RWPE2 (cell line): ENCODE data around the gene CYP1A1.

Experiments
- ATAC-seq: fragments of 200-7000 bp; cut with Tn5 transposase; 3 replicates; pipeline ENCODE4 v1.9.1; 2021; ENCODE audit warnings: low read depth
- DNase-seq: peaks from one replicate; pipeline ENCODE4 v3.0.0-alpha.2; 2020; ENCODE audit warnings: low spot score
- H3K27ac ChIP-seq: fragments of 450-650 bp; 2 replicates; pipeline ENCODE4 v1.5.1; 2017; ENCODE audit warnings: mild to moderate bottlenecking; ENCODE audit not compliant: poor library complexity, severe bottlenecking
- H3K27me3 ChIP-seq: fragments of 250-450 bp; sonication (Bioruptor Pico); 2 replicates; pipeline ENCODE4 v1.5.1; 2021; ENCODE audit warnings: mild to moderate bottlenecking, moderate library complexity; ENCODE audit not compliant: insufficient read depth, poor library complexity, severe bottlenecking
- H3K36me3 ChIP-seq: fragments of 250-450 bp; sonication (Bioruptor Pico); 2 replicates; pipeline ENCODE4 v1.5.1; 2020; ENCODE audit warnings: low read depth, mild to moderate bottlenecking, moderate library complexity
- H3K4me1 ChIP-seq: fragments of 250-450 bp; sonication (Bioruptor Pico); 2 replicates; pipeline ENCODE4 v1.5.1; 2021; ENCODE audit warnings: mild to moderate bottlenecking, moderate library complexity; ENCODE audit not compliant: insufficient read depth, poor library complexity, severe bottlenecking
- H3K4me3 ChIP-seq: fragments of 250-450 bp; sonication (Bioruptor Pico); 2 replicates; pipeline ENCODE4 v1.5.1; 2021; ENCODE audit warnings: mild to moderate bottlenecking, moderate library complexity; ENCODE audit not compliant: severe bottlenecking
- H3K9me3 ChIP-seq: fragments of 250-450 bp; sonication (Bioruptor Pico); 2 replicates; pipeline ENCODE4 v1.5.1; 2021; ENCODE audit warnings: mild to moderate bottlenecking, moderate library complexity; ENCODE audit not compliant: severe bottlenecking
- TF ChIP-seq, protein P1 (sequence below): fragments of 450-650 bp; IDR thresholded peaks from one replicate; pipeline ENCODE4 v1.5.1; 2017; ENCODE audit warnings: mild to moderate bottlenecking, moderate library complexity; ENCODE audit not compliant: poor library complexity, severe bottlenecking

Gene CYP1A1

DNA sequence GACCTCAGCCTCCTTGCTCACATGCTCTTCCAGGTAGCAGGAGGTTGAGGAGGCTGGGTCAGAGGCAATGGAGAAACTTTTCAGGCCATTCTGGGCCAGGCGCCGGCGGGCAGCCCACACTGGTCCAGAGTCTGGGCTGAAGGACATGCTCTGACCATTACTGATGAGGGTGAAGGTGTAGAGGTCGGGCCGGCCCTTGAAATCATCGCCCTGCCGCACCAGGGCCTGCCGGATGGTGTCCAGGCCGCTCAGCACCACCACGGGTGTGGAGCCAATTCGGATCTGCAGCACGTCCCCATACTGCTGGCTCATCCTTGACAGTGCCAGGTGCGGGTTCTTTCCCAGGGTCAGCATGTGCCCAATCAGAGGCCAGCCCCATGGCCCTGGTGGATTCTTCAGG lies 2.7 kb downstream of the CYP1A1 start:
- Histone ChIP-seq H3K9me3 (no peaks in the 10 kb centered on the region), H3K4me1 (no peaks in the 10 kb centered on the region), H3K4me3 (no peak overlapping the region), H3K36me3 (no peaks in the 10 kb centered on the region), H3K27ac (no peak overlapping the region), H3K27me3 (peaks cover 5% of the 10 kb centered on the region)
- TF ChIP-seq, protein P1, sequence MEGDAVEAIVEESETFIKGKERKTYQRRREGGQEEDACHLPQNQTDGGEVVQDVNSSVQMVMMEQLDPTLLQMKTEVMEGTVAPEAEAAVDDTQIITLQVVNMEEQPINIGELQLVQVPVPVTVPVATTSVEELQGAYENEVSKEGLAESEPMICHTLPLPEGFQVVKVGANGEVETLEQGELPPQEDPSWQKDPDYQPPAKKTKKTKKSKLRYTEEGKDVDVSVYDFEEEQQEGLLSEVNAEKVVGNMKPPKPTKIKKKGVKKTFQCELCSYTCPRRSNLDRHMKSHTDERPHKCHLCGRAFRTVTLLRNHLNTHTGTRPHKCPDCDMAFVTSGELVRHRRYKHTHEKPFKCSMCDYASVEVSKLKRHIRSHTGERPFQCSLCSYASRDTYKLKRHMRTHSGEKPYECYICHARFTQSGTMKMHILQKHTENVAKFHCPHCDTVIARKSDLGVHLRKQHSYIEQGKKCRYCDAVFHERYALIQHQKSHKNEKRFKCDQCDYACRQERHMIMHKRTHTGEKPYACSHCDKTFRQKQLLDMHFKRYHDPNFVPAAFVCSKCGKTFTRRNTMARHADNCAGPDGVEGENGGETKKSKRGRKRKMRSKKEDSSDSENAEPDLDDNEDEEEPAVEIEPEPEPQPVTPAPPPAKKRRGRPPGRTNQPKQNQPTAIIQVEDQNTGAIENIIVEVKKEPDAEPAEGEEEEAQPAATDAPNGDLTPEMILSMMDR: no peak
- ATAC-seq (no peak), DNase-seq (no peak)

DNA sequence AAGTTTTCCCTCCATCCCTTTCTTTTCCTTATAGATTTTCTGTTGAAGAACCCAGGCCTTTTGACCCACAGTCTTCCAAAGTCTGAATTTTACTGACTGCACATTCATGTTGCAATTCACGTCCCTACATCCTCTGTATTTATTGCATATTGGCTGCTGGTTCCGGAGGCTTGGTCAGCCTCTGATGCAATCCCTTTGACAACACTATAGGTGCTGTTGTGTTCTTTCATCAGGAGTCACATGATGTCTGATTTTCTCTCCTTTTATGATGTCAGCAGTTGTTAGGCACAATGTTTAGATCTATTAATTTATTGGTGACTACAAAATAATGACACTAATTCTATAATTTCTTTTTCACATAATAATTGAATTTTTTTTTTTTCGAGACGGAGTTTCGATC lies 8.7 kb downstream of the CYP1A1 start:
- H3K27ac ChIP-seq: no peak overlapping the region
- H3K4me3 ChIP-seq: no peak overlapping the region
- no peaks in the 10 kb centered on the region for H3K9me3 ChIP-seq
- H3K36me3 ChIP-seq: no peaks in the 10 kb centered on the region
- no peaks in the 10 kb centered on the region for H3K4me1 ChIP-seq
- DNase-seq (no peak), ATAC-seq (no peak)
- TF ChIP-seq, protein P1: no peak
- H3K27me3 ChIP-seq: no peaks in the 10 kb centered on the region

DNA sequence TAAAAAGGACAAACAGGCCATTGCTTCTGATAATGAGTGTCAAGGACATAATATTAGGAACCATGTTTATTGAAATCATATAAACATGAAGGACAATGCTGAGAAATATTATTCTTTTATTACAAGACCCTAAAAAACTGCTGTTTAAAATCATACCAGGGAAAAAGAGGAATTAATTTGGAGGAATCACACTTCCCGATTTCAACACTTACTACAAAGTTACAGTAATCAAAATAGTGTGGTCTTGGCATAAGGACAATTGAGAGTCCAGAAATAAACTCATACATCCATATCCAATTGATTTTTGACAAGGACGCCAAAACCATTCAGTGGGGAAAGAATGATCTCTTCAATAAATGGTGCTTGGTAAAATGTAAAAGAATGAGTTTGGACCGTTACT lies 13.0 kb downstream of the CYP1A1 start:
- DNase-seq (no peak), ATAC-seq (no peak)
- TF ChIP-seq, protein P1: no peak
- no peaks in the 10 kb centered on the region for H3K27me3 ChIP-seq
- H3K4me1 ChIP-seq: no peaks in the 10 kb centered on the region
- no peak overlapping the region for H3K27ac ChIP-seq
- no peaks in the 10 kb centered on the region for H3K9me3 ChIP-seq
- no peaks in the 10 kb centered on the region for H3K36me3 ChIP-seq
- H3K4me3 ChIP-seq: no peak overlapping the region

DNA sequence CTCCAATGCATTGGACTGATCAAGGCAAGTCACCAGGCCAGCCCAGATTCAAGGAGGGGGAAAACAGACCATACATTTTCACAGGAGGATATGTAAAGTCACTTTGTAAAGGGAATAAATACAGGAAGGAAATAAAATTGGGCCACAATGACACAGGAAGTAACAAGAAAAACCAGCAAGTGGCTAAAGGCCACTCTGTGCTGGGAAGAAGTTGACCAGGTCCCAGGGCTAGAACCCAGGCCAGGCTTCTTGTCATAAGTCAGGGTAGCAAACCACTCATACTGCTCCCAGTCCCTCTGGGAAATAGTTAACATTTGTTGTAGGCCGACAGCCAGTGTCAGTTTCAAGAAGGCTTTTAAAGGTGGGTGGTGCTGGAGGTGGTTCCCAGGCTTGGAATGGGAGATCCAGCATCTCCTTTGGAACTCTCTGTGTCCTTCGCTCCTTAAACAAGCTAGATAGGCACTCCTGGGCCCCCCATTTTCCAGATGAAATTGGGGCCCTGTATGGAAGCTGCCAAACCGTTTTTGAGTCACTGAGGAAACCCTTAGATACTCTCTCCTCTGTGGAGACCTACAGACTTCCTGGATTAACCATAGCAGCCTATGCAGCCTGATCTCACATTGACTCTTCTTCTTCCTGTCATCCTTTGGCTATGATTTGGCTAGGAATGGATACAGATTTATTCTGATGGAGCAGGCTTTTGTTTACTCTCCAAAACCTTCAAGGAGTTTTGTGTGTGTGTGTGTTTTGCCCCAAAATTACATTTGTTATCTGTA lies 14.8 kb downstream of the CYP1A1 start:
- H3K9me3 ChIP-seq: no peaks in the 10 kb centered on the region
- ATAC-seq (no peak), DNase-seq (no peak)
- H3K36me3 ChIP-seq: no peaks in the 10 kb centered on the region
- no peaks in the 10 kb centered on the region for H3K27me3 ChIP-seq
- H3K4me3 ChIP-seq: no peak overlapping the region
- H3K27ac ChIP-seq: no peak overlapping the region
- TF ChIP-seq, protein P1: no peak
- no peaks in the 10 kb centered on the region for H3K4me1 ChIP-seq

DNA sequence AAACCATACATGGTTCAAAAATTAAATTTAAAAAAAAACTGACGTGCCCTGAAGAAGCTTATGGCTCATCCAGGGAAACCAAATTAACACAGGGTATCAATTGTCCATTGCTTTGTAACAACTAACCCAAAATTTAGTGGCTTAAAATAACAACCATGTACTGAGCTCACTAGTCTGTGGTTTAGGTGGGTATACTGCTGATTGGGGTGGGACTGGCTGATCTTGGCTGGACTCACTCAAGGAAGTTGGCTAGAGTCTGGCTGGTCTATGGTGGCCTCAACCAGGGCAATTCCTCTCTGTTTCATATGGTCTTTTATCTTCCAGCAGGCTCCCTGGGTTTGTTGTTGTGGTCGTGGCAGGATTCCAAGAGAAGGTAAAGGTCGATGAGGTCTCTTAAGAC lies 15.4 kb downstream of the CYP1A1 start:
- TF ChIP-seq, protein P1: no peak
- Histone ChIP-seq H3K36me3 (no peaks in the 10 kb centered on the region), H3K4me3 (no peak overlapping the region), H3K9me3 (no peaks in the 10 kb centered on the region), H3K4me1 (no peaks in the 10 kb centered on the region), H3K27me3 (no peaks in the 10 kb centered on the region), H3K27ac (no peak overlapping the region)
- DNase-seq (no peak), ATAC-seq (no peak)
